ENCODE results near the gene NUDT6. TPM values are rescaled to one million over a fixed set of nuclear protein-coding genes. Genes with fewer than 3 reads are reported as not detected.
"Not testable (repeated sequence)": the region's sequence is repeated elsewhere in the genome, so short reads cannot be mapped to it uniquely, and the experiment has no call there.

The NUDT6 gene
- total and polyA plus RNA-seq, 5 donors = 8.0 to 18.0 (median 11.4) TPM

DNA sequence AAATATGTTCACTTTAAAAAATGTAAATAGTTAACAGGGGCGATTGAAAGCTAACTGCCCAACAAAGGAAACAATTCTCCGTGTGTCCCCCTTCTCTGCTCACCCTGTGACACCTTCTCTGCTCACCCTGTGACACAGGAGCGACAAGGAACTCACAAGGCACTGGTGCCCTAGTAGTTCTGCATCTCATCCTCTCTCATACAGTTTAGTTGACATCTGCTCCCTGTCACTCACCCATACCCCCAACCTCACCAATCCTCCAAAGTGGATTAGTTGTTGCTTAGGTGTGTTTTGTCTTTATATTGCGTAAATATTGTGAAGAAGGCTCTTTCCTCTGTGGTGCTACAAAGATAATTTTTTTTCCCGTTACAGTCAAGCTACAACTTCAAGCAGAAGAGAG, 46.4 kb downstream of the NUDT6 start:
- Histone ChIP-seq H3K4me1 (ENCODE audit: control insufficient read depth, insufficient read depth, low read length) (no peaks in the 10 kb centered on the region), H3K27ac (ENCODE audit: low read length) (no peak overlapping the region), H3K4me3 (ENCODE audit: low read length) (no peak overlapping the region), H3K9me3 (ENCODE audit: control insufficient read depth, low read length) (no peaks in the 10 kb centered on the region), H3K27me3 (ENCODE audit: control insufficient read depth, insufficient read depth) (no peaks in the 10 kb centered on the region)
- 86% methylated on average over 5 of the region's 5 CpGs for WGBS
- ATAC-seq (no peak), DNase-seq (no peak)
- intact Hi-C loops (cut with DNase I) = no loop called here

DNA sequence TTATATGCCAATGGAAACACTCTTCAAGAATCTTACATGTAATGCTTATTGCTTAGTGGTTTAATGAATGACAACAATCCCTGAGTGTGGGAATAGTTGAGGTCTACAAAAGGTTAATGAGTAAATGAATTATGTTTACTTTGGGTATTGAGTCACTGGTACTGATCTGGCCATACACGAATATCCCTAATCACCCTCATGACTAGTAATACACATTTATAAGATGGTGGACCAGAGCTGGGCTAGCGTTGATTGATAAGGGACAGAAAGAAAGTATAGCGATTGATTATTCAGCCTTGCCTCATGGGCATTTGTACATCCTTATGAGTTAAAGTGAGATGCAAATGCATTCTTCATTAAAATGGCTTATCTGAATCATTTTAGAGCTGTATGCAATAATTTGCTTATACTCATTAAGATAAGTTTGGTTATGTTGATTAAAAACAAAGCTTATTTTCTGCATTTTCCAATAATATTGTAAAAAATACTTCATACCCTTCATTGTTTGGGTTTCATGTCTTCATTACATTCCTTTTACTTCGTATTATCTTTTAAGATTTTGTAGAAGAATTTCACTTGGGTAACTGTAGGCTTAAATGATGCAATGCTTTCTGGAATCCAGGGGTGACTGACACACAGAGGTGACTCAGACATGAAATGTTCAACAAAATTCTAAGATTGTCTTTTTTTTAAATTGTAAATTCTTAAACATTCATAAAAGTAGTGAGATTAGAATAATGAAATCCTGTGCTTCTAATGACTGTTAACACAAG, 48.4 kb downstream of the NUDT6 start:
- no peaks in the 10 kb centered on the region for H3K9me3 ChIP-seq (ENCODE audit: control insufficient read depth, low read length)
- 78% methylated on average over 4 of the region's 4 CpGs for WGBS
- H3K4me1 ChIP-seq (ENCODE audit: control insufficient read depth, insufficient read depth, low read length) = no peaks in the 10 kb centered on the region
- peak in 1 of 2 donors; percentile 41 for ATAC-seq
- DNase-seq = no peak
- H3K4me3 ChIP-seq (ENCODE audit: low read length) = no peak overlapping the region
- H3K27me3 ChIP-seq (ENCODE audit: control insufficient read depth, insufficient read depth) = no peaks in the 10 kb centered on the region
- intact Hi-C loops (cut with DNase I) = no loop called here
- H3K27ac ChIP-seq (ENCODE audit: low read length) = no peak overlapping the region

DNA sequence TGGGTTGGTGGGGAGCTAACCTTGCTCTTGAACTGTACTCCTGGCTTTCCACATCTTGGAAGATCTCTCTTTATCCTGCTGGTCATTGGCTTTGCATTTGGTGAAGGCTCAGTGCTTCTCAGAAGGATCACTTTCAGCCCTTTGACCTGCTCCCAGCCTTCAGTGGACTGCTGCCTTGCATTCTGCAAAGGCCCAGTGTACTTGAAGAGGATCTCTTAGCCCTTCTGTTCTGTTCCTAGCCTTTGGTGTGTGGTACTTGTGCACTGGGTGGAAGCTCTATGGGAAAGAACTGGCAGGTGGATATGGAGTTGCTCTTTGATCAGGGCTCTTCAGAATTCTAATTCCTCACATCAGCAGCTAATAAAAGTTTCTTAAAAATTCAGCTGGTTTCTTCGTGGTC, 49.3 kb downstream of the NUDT6 start:
- Histone ChIP-seq H3K9me3 (ENCODE audit: control insufficient read depth, low read length) (no peaks in the 10 kb centered on the region), H3K27ac (ENCODE audit: low read length) (no peak overlapping the region), H3K4me1 (ENCODE audit: control insufficient read depth, insufficient read depth, low read length) (no peaks in the 10 kb centered on the region), H3K4me3 (ENCODE audit: low read length) (no peak overlapping the region), H3K27me3 (ENCODE audit: control insufficient read depth, insufficient read depth) (no peaks in the 10 kb centered on the region)
- intact Hi-C loops (cut with DNase I) = no loop called here
- DNase-seq (no peak), ATAC-seq (no peak)
- 83% methylated on average over 1 of the region's 1 CpG for WGBS

DNA sequence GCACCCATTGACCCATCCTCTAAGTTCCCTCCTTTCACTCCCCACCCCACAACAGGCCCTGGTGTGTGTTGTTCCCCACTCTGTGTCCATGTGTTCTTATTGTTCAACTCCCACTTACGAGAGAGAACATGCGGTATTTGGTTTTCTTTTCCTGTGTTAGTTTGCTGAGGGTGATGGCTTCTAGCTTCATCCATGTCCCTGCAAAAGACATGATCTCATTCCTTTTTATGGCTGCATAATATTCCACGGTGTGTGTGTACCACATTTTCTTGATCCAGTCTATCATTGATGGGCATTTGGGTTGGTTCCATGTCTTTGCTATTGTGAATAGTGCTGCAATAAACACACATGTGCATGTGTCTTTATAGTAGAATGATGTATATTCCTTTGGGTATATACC, 54.2 kb downstream of the NUDT6 start:
- H3K27me3 ChIP-seq (ENCODE audit: control insufficient read depth, insufficient read depth); intact Hi-C loops (cut with DNase I); H3K4me1 ChIP-seq (ENCODE audit: control insufficient read depth, insufficient read depth, low read length); DNase-seq; H3K4me3 ChIP-seq (ENCODE audit: low read length); H3K27ac ChIP-seq (ENCODE audit: low read length); H3K9me3 ChIP-seq (ENCODE audit: control insufficient read depth, low read length); ATAC-seq: not testable (repeated sequence)
- WGBS = 95% methylated on average over 3 of the region's 3 CpGs

DNA sequence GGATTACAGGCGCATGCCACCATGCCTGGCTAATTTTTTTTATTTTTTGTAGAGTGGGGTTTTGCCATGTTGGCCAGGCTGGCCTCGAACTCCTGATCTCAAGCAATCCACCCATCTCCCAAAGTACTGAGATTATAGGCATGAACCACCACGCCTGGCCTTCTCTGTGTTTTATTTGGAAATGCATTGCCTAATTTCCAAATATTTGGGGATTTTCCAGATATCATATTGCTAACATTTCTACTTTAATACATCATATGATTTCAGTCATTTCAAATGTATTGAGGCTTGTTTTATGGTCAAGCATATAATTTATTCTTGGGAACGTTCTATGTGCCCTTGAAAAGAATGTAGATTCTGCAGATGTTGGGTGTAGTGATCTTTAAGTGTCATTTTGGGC, 57.0 kb downstream of the NUDT6 start:
- intact Hi-C loops (cut with DNase I) = no loop called here
- H3K27me3 ChIP-seq (ENCODE audit: control insufficient read depth, insufficient read depth) = no peaks in the 10 kb centered on the region
- no peak overlapping the region for H3K4me3 ChIP-seq (ENCODE audit: low read length)
- no peak overlapping the region for H3K27ac ChIP-seq (ENCODE audit: low read length)
- H3K9me3 ChIP-seq (ENCODE audit: control insufficient read depth, low read length) = no peaks in the 10 kb centered on the region
- WGBS = 88% methylated on average over 4 of the region's 4 CpGs
- no peak for DNase-seq
- ATAC-seq = no peak
- no peaks in the 10 kb centered on the region for H3K4me1 ChIP-seq (ENCODE audit: control insufficient read depth, insufficient read depth, low read length)

DNA sequence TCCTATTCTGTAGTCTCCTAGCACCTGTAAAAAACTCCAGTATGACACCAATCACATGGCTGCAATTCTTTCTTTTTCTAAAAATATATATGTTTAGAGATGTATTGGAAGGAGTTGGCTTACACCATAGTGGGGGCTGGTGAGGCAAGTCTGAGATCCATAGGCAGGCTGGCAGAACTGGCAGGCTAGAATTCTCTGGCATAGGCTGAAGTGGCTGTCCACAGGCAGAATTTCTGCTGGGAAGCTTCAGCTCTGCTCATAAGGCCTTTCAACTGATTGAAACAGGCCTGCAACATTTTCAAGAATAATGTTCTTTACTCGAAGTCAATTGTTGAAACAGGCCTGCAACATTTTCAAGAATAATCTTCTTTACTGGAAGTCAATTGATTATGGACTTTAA, 58.8 kb downstream of the NUDT6 start:
- H3K4me1 ChIP-seq (ENCODE audit: control insufficient read depth, insufficient read depth, low read length) = no peaks in the 10 kb centered on the region
- intact Hi-C loops (cut with DNase I) = no loop called here
- 68% methylated on average over 1 of the region's 1 CpG for WGBS
- DNase-seq (no peak), ATAC-seq (no peak)
- H3K27me3 ChIP-seq (ENCODE audit: control insufficient read depth, insufficient read depth) = no peaks in the 10 kb centered on the region
- no peak overlapping the region for H3K27ac ChIP-seq (ENCODE audit: low read length)
- H3K9me3 ChIP-seq (ENCODE audit: control insufficient read depth, low read length) = no peaks in the 10 kb centered on the region
- no peak overlapping the region for H3K4me3 ChIP-seq (ENCODE audit: low read length)

DNA sequence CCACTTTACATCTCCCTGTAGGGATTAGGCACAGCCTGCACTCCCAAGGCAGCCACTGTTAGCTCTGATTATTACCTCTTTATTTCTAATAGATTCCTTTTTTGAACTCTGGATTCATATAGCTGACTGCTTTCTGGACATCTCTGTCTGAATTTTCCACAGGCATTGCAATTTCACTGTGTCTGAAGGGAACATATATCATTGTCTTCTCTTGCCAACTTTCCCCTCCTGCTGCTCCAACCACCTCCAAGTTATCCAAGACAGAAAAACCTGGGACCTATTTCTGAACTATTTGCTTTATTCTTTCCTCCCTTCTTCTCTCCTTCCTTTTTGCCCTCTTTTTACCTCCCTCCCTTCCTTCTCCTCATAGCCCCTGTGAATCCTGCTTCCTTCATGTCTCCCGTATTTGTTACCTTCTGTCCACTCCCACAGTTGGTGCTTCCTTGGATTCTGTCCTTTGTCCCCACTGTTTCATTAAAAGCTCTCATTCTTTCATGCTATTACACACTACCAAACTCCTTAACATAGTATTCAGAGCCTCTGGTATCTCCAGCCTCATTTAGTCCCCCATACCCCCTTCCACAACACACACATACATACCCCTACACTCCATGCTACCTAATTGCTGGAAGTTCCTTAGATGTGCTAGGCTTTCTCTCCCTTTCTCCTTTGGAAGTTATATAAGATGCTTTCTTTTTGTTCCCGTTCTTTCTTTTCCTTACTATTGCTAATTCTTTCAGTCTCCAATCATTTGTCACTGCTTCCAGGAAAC, 61.0 kb downstream of the NUDT6 start:
- WGBS = 87% methylated on average over 2 of the region's 2 CpGs
- intact Hi-C loops (cut with DNase I) = no loop called here
- H3K27ac ChIP-seq (ENCODE audit: low read length) = no peak overlapping the region
- ATAC-seq (no peak), DNase-seq (no peak)
- H3K4me1 ChIP-seq (ENCODE audit: control insufficient read depth, insufficient read depth, low read length) = no peaks in the 10 kb centered on the region
- no peaks in the 10 kb centered on the region for H3K27me3 ChIP-seq (ENCODE audit: control insufficient read depth, insufficient read depth)
- H3K4me3 ChIP-seq (ENCODE audit: low read length) = no peak overlapping the region
- H3K9me3 ChIP-seq (ENCODE audit: control insufficient read depth, low read length) = no peaks in the 10 kb centered on the region

DNA sequence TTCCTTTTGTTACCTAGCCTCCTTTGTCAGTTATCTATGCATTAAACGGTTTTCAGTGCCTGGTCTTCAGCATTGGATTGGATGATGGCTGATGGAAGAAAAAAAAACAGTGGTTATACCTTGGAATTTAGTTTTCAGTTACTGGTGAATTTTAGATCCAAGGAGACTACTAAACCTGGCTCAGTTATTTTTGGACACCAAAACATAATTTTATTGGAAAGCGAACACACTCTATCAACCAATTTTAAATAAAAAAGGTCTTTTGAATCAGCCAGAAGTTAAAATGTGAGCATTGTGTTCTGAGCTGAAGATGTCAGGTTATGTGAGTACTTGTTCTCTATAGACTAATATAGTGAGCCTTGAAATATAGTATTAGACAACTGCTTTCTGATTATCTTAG, 63.7 kb downstream of the NUDT6 start:
- intact Hi-C loops (cut with DNase I) = no loop called here
- WGBS = 69% methylated on average over 2 of the region's 2 CpGs
- no peak overlapping the region for H3K4me3 ChIP-seq (ENCODE audit: low read length)
- H3K4me1 ChIP-seq (ENCODE audit: control insufficient read depth, insufficient read depth, low read length) = peaks cover 6% of the 10 kb centered on the region
- no peaks in the 10 kb centered on the region for H3K27me3 ChIP-seq (ENCODE audit: control insufficient read depth, insufficient read depth)
- ATAC-seq = no peak
- no peak overlapping the region for H3K27ac ChIP-seq (ENCODE audit: low read length)
- H3K9me3 ChIP-seq (ENCODE audit: control insufficient read depth, low read length) = no peaks in the 10 kb centered on the region
- no peak for DNase-seq

DNA sequence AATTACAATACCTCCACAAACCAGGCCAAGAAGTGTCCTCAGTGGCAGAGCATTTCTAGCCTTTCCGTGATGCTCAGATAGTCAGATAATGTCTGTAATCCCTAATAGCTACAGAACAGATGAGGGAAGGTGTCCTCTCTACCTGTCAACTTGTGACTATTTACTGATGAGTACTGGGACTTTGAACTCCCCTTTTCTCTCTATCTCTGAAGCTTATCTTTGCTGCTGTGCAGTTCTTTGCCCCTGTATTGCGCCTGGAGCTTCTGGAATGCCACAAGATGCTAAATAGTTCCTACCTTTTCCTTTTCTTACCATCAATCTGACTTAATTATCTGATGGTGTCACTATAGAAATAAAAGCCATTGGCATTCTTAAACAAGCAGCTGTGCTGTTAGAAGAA, 65.2 kb downstream of the NUDT6 start:
- no peak for ATAC-seq
- Histone ChIP-seq H3K4me3 (ENCODE audit: low read length) (no peak overlapping the region), H3K4me1 (ENCODE audit: control insufficient read depth, insufficient read depth, low read length) (peaks cover 6% of the 10 kb centered on the region)

DNA sequence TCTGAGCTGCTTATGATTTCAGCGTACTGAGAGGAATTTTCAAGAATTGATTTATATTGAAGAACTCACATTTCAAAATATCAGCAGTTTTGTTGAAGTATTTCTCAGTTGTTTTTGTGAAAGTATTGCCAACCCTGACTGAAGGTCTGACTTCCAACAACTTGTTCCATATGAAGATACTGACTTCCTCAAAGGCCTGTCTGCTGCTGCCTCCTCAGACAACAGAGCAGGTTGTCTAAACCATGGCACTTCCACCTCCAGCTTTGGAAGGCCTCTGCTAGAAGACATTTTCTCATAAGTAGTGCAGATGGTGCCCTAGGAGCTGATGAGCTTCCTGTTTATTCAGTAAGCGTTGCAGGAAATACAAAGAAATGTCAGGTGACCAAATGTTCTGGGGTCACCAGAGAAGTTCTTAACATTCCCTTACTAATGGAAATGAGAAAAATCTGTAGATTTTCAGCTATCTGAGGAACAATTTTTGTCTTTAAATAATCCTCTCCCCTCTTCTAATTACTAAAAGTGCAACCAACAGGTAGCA, 67.0 kb downstream of the NUDT6 start:
- DNase-seq (no peak), ATAC-seq (no peak)
- Histone ChIP-seq H3K27me3 (ENCODE audit: control insufficient read depth, insufficient read depth) (no peaks in the 10 kb centered on the region), H3K4me1 (ENCODE audit: control insufficient read depth, insufficient read depth, low read length) (peaks cover 8% of the 10 kb centered on the region), H3K4me3 (ENCODE audit: low read length) (no peak overlapping the region), H3K9me3 (ENCODE audit: control insufficient read depth, low read length) (no peaks in the 10 kb centered on the region), H3K27ac (ENCODE audit: low read length) (peak overlapping the region; percentile 89)
- 49% methylated on average over 2 of the region's 2 CpGs for WGBS
- intact Hi-C loops (cut with DNase I) = no loop called here

More for the DNA sequence above, 65.2 kb downstream of the NUDT6 start:
- Histone ChIP-seq H3K9me3 (ENCODE audit: control insufficient read depth, low read length) (no peaks in the 10 kb centered on the region), H3K27ac (ENCODE audit: low read length) (no peak overlapping the region), H3K27me3 (ENCODE audit: control insufficient read depth, insufficient read depth) (no peaks in the 10 kb centered on the region)
- over 99% methylated on average over 2 of the region's 2 CpGs for WGBS
- no peak for DNase-seq
- intact Hi-C loops (cut with DNase I) = no loop called here
